Embryonic facial prominence (tissue), 1 donor: ENCODE data around the gene GFRA4.

Experiments
- DNase-seq: peaks from one replicate; pipeline ENCODE4 v3.0.0-alpha.2; 2016; ENCODE audit errors: extremely low spot score

Gene GFRA4

GRCh38 chr20:3663031-3663701, at the start of gene GFRA4:
TSS of gene GFRA4 (minus strand) at chr20:3663399. CDS start at chr20:3663399, 0 bp downstream.
- no peak for DNase-seq

- DNase-seq, result no peak
Measured at GRCh38 chr20:3712279-3712873, 49.2 kb upstream of the GFRA4 start, which contains the start of gene SIGLEC1. TSS of gene SIGLEC1 (minus strand) at chr20:3712600. CDS start at chr20:3707128, 5,472 bp downstream.

- no peak for DNase-seq
Measured at GRCh38 chr20:3711484-3711941, 48.3 kb upstream of the GFRA4 start.

GRCh38 chr20:3710703-3711483, 47.7 kb upstream of the GFRA4 start:
- no peak for DNase-seq

GRCh38 chr20:3710011-3710466, 46.8 kb upstream of the GFRA4 start:
- DNase-seq, result no peak

- no peak for DNase-seq
Measured at GRCh38 chr20:3707508-3707899, 44.3 kb upstream of the GFRA4 start.

- no peak for DNase-seq
Measured at GRCh38 chr20:3706774-3707507, 43.7 kb upstream of the GFRA4 start.

- no peak for DNase-seq
Measured at GRCh38 chr20:3705970-3706739, 43.0 kb upstream of the GFRA4 start.

- DNase-seq, result no peak
Measured at GRCh38 chr20:3705491-3705969, 42.3 kb upstream of the GFRA4 start.

GRCh38 chr20:3704087-3704486, 40.9 kb upstream of the GFRA4 start:
- DNase-seq, result no peak

GRCh38 chr20:3702611-3703391, 39.6 kb upstream of the GFRA4 start:
- no peak for DNase-seq

GRCh38 chr20:3701061-3701998, 38.1 kb upstream of the GFRA4 start:
- DNase-seq, result no peak

- no peak for DNase-seq
Measured at GRCh38 chr20:3699037-3699436, 35.8 kb upstream of the GFRA4 start.

GRCh38 chr20:3698591-3699001, 35.4 kb upstream of the GFRA4 start:
- no peak for DNase-seq

GRCh38 chr20:3697588-3698305, 34.5 kb upstream of the GFRA4 start:
- DNase-seq, result no peak

- DNase-seq, result no peak
Measured at GRCh38 chr20:3696745-3697587, 33.8 kb upstream of the GFRA4 start.

GRCh38 chr20:3696200-3696599, 33.0 kb upstream of the GFRA4 start:
- no peak for DNase-seq
